ENCODE measurements around the gene ZNF747. TPM values are rescaled to one million over a fixed set of nuclear protein-coding genes. Genes with fewer than 3 reads are reported as not detected.

ZNF747 gene
- total RNA-seq (2021; ENCODE audit: unreplicated experiment) (10.9 TPM), Bru-seq, nascent RNA (percentile 67 among the genes with signal in this experiment), BruChase-seq, experiment 1, labeled RNA remaining after a 2-hour chase (percentile 81 among the genes with signal in this experiment), BruChase-seq, experiment 2, labeled RNA remaining after a 6-hour chase (percentile 75 among the genes with signal in this experiment)
- polyA plus RNA-seq (2012; ENCODE audit: insufficient read length) = 7.3 TPM
- long read RNA-seq, transcript ZNF747-203 (3 exons, 1,511 nt) = major isoform, 6 of 15 reads
- long read RNA-seq, transcript ZNF747-202 (2 exons, 3,504 nt) = minor isoform, 5 of 15 reads
- long read RNA-seq, partial matches to known transcripts = 0 of 15 reads
- long read RNA-seq, other reads (novel, unspliced or antisense) = 0 of 15 reads

DNA sequence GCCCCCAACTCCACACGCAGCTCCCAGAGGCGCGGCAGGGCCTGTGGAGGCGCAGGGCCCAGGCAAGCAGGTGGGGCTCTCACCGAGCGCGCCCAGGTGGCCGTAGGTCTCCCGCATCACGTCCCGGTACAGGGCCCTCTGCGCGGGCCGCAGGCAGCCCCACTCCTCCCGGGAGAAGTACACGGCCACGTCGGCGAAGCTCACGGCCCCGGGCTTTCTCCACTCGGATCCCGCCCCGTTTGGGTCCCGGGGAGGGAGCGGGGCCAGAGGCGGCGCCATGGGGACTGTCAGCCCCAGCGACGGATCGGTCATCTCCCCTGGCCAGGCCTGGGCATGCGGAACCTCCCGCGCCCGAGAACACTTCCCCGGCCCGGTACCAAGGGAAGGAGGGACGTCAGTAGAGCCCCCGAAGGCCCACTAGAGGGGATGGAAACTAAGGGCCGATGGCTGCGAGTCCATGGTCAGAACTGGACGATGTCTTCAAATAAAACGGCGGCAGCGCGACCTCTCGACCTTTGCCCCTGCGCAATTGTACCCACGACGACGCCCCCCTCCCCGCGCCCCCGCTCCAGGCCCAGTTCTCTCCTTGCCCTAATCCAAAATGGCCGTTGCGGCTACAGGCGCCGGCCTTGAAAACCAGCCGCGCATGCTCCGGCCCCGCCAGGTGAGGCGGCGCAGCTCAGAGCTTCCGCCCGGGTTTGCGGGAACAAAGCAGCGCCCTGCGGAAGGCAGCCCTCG is at the start of gene ZNF747:
Gene ZNF747 (minus strand): TSS at position 491 of the 738 bp plus-strand sequence. CDS start 179 bp downstream, at position 312.
- in situ Hi-C loops (cut with HindIII; ENCODE audit: low pct_unique_long_range_greater_than_20kb, low sequenced_read_pairs) (no loop called here), intact Hi-C loops (cut with micrococcal nuclease; ENCODE audit: unreplicated experiment) (no loop called here)
- H3K36me3 ChIP-seq (ENCODE audit: control insufficient read depth, insufficient read depth, low read length) = no peaks in the 10 kb centered on the region
- DNase-seq (ENCODE audit: low read depth, low spot score) = no peak
- CTCF ChIA-PET = interaction anchor here (1.6 kb wide), 1 partner anchor 104 kb away, joined by 5 read pairs; the partner anchor contains the start of gene DCTPP1
- TF ChIP-seq, protein P1, sequence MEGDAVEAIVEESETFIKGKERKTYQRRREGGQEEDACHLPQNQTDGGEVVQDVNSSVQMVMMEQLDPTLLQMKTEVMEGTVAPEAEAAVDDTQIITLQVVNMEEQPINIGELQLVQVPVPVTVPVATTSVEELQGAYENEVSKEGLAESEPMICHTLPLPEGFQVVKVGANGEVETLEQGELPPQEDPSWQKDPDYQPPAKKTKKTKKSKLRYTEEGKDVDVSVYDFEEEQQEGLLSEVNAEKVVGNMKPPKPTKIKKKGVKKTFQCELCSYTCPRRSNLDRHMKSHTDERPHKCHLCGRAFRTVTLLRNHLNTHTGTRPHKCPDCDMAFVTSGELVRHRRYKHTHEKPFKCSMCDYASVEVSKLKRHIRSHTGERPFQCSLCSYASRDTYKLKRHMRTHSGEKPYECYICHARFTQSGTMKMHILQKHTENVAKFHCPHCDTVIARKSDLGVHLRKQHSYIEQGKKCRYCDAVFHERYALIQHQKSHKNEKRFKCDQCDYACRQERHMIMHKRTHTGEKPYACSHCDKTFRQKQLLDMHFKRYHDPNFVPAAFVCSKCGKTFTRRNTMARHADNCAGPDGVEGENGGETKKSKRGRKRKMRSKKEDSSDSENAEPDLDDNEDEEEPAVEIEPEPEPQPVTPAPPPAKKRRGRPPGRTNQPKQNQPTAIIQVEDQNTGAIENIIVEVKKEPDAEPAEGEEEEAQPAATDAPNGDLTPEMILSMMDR (IDR thresholded peaks at IDR 0.05) = no peak; the same call in 1 of the 2 replicates
- peak; percentile 72; the same call in 1 of the 2 replicates for TF ChIP-seq SIN3A (IDR thresholded peaks at IDR 0.05; ENCODE audit: borderline replicate concordance, insufficient read depth, low read depth, low read length)
- TF ChIP-seq, protein P2, sequence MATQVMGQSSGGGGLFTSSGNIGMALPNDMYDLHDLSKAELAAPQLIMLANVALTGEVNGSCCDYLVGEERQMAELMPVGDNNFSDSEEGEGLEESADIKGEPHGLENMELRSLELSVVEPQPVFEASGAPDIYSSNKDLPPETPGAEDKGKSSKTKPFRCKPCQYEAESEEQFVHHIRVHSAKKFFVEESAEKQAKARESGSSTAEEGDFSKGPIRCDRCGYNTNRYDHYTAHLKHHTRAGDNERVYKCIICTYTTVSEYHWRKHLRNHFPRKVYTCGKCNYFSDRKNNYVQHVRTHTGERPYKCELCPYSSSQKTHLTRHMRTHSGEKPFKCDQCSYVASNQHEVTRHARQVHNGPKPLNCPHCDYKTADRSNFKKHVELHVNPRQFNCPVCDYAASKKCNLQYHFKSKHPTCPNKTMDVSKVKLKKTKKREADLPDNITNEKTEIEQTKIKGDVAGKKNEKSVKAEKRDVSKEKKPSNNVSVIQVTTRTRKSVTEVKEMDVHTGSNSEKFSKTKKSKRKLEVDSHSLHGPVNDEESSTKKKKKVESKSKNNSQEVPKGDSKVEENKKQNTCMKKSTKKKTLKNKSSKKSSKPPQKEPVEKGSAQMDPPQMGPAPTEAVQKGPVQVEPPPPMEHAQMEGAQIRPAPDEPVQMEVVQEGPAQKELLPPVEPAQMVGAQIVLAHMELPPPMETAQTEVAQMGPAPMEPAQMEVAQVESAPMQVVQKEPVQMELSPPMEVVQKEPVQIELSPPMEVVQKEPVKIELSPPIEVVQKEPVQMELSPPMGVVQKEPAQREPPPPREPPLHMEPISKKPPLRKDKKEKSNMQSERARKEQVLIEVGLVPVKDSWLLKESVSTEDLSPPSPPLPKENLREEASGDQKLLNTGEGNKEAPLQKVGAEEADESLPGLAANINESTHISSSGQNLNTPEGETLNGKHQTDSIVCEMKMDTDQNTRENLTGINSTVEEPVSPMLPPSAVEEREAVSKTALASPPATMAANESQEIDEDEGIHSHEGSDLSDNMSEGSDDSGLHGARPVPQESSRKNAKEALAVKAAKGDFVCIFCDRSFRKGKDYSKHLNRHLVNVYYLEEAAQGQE (IDR thresholded peaks at IDR 0.05; ENCODE audit: insufficient read depth in 1 of 2, low read depth in 2 of 2, low read length in 1 of 2) = no peak
- peak; percentile 92 for TF ChIP-seq TCF7L2 (IDR thresholded peaks at IDR 0.05; ENCODE audit: low read depth, low read length)
- peak; percentile 90 for TF ChIP-seq POLR2AphosphoS5 (IDR thresholded peaks at IDR 0.05; ENCODE audit: low read depth, low read length)
- no peaks in the 10 kb centered on the region for H3K27me3 ChIP-seq (ENCODE audit: control insufficient read depth, insufficient read depth, low read length)
- TSS peak; percentile 79 for BruUV-seq (replicated peaks)
- H3K4me1 ChIP-seq (ENCODE audit: control insufficient read depth, insufficient read depth, low read length) = peaks cover 15% of the 10 kb centered on the region
- peak within 1 kb of the TSS; percentile 99 for H3K27ac ChIP-seq (ENCODE audit: low read length)
- peak within 1 kb of the TSS; percentile 58 to 67 for H3K4me3 ChIP-seq (ENCODE audit: low read depth in 2 of 2, low read length in 2 of 2)
- no peaks in the 10 kb centered on the region for H3K9me3 ChIP-seq (ENCODE audit: control insufficient read depth, insufficient read depth, low read depth, low read length)
- peak; percentile 91 for ATAC-seq
- POLR2A ChIA-PET = no interaction called here

DNA sequence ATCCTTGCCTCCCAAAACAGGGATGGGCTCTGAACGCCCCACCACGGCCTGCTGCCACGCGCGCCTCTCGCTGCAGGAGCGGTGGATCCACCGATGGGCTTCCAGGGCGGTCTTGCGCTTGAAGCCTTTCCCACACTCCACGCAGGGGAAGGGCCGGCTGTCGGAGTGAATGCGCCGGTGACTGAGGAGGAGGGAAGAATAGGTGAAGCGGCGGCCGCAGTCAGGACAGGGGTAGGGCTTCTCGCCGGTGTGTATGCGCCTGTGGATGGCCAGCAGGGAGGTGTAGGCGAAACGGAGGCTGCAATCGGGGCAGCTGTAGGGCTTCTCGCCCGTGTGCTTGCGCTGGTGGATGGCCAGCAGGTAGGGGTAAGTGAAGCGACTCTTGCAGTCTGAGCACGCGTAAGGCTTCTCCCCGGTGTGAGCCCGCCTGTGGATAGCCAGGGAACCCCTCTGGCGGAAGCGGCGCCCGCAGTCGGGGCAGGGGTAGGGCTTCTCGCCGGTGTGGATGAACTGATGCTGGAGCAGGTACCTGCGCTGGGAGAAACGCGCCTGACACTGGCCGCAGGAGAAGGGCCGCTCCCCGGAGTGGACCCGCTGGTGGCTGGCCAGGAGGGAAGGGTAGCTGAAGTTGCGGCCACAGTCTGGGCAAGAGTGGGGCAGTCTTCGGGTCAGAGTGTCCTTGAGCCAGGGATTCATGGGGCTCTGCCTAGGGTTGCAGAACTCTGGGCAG is 48.1 kb upstream of the ZNF747 start:
- no peak for DNase-seq (ENCODE audit: low read depth, low spot score)
- no peaks in the 10 kb centered on the region for H3K27me3 ChIP-seq (ENCODE audit: control insufficient read depth, insufficient read depth, low read length)
- no peaks in the 10 kb centered on the region; the same call in 1 of the 2 replicates for H3K4me1 ChIP-seq (ENCODE audit: control insufficient read depth, insufficient read depth, low read length)
- ATAC-seq = no peak
- TF ChIP-seq POLR2AphosphoS5 (IDR thresholded peaks at IDR 0.05; ENCODE audit: low read depth, low read length) (no peak), TCF7L2 (IDR thresholded peaks at IDR 0.05; ENCODE audit: low read depth, low read length) (no peak), SIN3A (IDR thresholded peaks at IDR 0.05; ENCODE audit: borderline replicate concordance, insufficient read depth, low read depth, low read length) (no peak)
- TF ChIP-seq, protein P1 (IDR thresholded peaks at IDR 0.05) = no peak
- TF ChIP-seq, protein P2 (IDR thresholded peaks at IDR 0.05; ENCODE audit: insufficient read depth in 1 of 2, low read depth in 2 of 2, low read length in 1 of 2) = no peak
- in situ Hi-C loops (cut with HindIII; ENCODE audit: low pct_unique_long_range_greater_than_20kb, low sequenced_read_pairs) (no loop called here), intact Hi-C loops (cut with micrococcal nuclease; ENCODE audit: unreplicated experiment) (no loop called here)
- no peak overlapping the region for H3K27ac ChIP-seq (ENCODE audit: low read length)
- H3K9me3 ChIP-seq (ENCODE audit: control insufficient read depth, insufficient read depth, low read depth, low read length) = no peaks in the 10 kb centered on the region
- ChIA-PET POLR2A (no interaction called here), CTCF (no interaction called here)
- no peaks in the 10 kb centered on the region for H3K36me3 ChIP-seq (ENCODE audit: control insufficient read depth, insufficient read depth, low read length)
- no TSS peak for BruUV-seq (replicated peaks)
- H3K4me3 ChIP-seq (ENCODE audit: low read depth in 2 of 2, low read length in 2 of 2) = no peak overlapping the region
